Left ventricle myocardium inferior (tissue), 1 donor: ENCODE results near the gene IL3. TPM values are rescaled to one million over a fixed set of nuclear protein-coding genes. Genes with fewer than 3 reads are reported as not detected.

ENCODE experiments used
- DNase-seq: peaks from one replicate; pipeline ENCODE4 v3.0.0-alpha.2; 2020
- H3K27ac ChIP-seq: fragments of 200-600 bp; replicated peaks from 2 replicates; pipeline ENCODE4 v1.8.0; 2021
- H3K27me3 ChIP-seq: fragments of 200-600 bp; 2 replicates; pipeline ENCODE4 v1.8.0; 2021; ENCODE audit warnings: low read depth
- H3K36me3 ChIP-seq: fragments of 200-600 bp; 2 replicates; pipeline ENCODE4 v1.8.0; 2021
- H3K4me1 ChIP-seq: fragments of 200-600 bp; 2 replicates; pipeline ENCODE4 v1.8.0; 2021
- H3K4me3 ChIP-seq: fragments of 200-600 bp; 2 replicates; pipeline ENCODE4 v1.8.0; 2021; ENCODE audit warnings: mild to moderate bottlenecking, moderate library complexity
- H3K9me3 ChIP-seq: fragments of 200-600 bp; replicated peaks from 2 replicates; pipeline ENCODE4 v1.8.0; 2021
- intact Hi-C: fragments of 100-400 bp; cut with micrococcal nuclease; formaldehyde crosslinking; loops from one replicate; pipeline ENCODE4 v1.11.0; 2022
- total RNA-seq: library from RNA; stranded (reverse); fragmentation: NEBNext Ultra II Directional; extraction: Animal tissue kit (Norgen Biotek cat#: 25700); gene quantifications from one replicate; pipeline ENCODE4 v1.2.1, GENCODE V29; 2021
- TF ChIP-seq, protein P1 (sequence below): fragments of 200-600 bp; IDR thresholded peaks from 2 replicates; pipeline ENCODE4 v1.8.0; 2021; ENCODE audit warnings: antibody characterized with exemption, mild to moderate bottlenecking, borderline replicate concordance
- donor health status: DM: no; HTN: yes; CAD: no; lungs with severe emphysema.

The IL3 gene
- total RNA-seq, 1 donor from 2014 or later = not detected

DNA sequence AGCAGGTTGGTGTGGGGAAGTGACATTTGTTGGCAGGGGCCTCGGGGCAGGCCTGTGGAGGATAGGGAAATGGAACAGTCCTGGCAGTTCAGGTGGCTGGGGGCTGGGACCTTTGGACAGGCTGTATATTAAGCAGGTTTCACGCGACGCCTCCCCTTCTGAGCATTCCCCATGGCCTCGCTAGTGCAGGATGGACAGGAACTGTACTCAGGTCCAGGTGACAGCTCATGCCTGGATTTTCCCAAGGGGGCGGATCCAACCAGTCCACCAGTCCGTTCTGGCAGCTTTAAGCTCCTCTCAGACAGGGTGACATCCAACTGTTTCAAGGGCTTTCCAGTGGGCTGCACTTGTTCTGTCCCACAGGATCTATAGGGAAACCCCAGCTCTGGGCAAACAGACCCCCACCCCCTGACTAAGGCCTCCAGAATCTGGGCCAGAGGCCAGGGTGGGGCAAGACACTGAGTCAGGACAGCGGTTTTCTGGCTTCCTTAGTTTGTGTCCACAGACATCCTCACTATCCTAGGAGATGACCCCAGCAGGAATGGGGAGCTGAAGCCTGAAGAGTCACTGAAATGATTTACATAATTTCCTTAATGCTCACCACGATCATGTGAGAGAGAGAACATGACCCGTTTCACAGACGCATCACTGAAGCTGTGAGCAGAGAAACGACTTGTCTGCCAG is 34.1 kb downstream of the IL3 start:
- Histone ChIP-seq H3K27ac (no peak overlapping the region), H3K27me3 (no peaks in the 10 kb centered on the region), H3K4me1 (peaks cover 15% of the 10 kb centered on the region), H3K9me3 (no peaks in the 10 kb centered on the region), H3K36me3 (no peaks in the 10 kb centered on the region), H3K4me3 (no peak overlapping the region)
- intact Hi-C loops = no loop called here
- TF ChIP-seq, protein P1, sequence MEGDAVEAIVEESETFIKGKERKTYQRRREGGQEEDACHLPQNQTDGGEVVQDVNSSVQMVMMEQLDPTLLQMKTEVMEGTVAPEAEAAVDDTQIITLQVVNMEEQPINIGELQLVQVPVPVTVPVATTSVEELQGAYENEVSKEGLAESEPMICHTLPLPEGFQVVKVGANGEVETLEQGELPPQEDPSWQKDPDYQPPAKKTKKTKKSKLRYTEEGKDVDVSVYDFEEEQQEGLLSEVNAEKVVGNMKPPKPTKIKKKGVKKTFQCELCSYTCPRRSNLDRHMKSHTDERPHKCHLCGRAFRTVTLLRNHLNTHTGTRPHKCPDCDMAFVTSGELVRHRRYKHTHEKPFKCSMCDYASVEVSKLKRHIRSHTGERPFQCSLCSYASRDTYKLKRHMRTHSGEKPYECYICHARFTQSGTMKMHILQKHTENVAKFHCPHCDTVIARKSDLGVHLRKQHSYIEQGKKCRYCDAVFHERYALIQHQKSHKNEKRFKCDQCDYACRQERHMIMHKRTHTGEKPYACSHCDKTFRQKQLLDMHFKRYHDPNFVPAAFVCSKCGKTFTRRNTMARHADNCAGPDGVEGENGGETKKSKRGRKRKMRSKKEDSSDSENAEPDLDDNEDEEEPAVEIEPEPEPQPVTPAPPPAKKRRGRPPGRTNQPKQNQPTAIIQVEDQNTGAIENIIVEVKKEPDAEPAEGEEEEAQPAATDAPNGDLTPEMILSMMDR = no peak
- no peak for DNase-seq

DNA sequence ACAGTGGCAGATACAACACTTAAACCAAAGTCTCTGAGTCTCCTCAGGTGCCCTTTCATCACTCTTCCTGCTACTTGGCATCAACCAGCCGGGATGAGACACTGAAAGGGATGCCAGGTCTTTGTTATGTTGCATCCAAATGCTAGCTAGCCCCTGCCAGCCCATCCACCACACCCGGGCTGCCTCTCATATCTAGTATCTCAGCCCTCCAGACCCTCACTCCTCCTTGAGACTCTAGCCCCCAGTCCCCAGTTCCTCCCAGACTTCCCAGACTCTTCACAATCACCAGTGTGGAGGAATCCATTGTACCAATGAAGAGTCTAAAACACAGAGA is 34.6 kb downstream of the IL3 start:
- H3K9me3 ChIP-seq = no peaks in the 10 kb centered on the region
- no peaks in the 10 kb centered on the region for H3K27me3 ChIP-seq
- H3K4me1 ChIP-seq = peaks cover 15% of the 10 kb centered on the region
- TF ChIP-seq, protein P1 = no peak
- no peak overlapping the region for H3K27ac ChIP-seq
- no peak for DNase-seq
- H3K4me3 ChIP-seq = no peak overlapping the region
- intact Hi-C loops = no loop called here
- no peaks in the 10 kb centered on the region for H3K36me3 ChIP-seq

DNA sequence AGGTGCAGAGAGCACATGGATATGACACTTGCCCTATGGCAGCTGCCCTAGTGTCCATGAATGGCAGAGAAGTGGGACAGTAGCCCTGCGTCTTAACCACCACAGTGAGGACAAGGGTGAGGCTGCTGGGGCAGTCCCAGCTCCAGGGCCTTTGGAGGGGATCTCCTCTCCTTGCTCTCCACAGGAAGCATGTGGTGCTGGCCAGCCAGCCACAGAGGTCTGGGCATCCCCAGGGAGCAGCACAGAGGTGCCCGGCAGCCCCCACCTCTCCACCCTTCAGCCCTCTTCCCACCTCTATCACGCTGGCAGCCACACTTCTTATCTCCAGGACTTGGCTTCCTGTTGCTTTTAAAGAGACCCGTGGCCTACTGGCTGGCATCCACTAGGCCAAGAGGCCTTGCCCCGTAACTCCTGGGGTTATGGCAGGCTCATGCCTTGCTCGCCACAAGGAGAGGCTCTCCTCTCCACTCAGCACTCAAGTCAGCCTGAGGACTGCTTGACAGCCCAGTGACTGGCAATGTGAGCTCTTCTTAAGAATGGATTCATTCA is 35.0 kb downstream of the IL3 start:
- H3K4me3 ChIP-seq = no peak overlapping the region
- no peak for DNase-seq
- TF ChIP-seq, protein P1 = no peak
- no peaks in the 10 kb centered on the region for H3K9me3 ChIP-seq
- no peaks in the 10 kb centered on the region for H3K36me3 ChIP-seq
- H3K27ac ChIP-seq = no peak overlapping the region
- intact Hi-C loops = no loop called here
- peaks cover 15% of the 10 kb centered on the region for H3K4me1 ChIP-seq
- H3K27me3 ChIP-seq = no peaks in the 10 kb centered on the region

DNA sequence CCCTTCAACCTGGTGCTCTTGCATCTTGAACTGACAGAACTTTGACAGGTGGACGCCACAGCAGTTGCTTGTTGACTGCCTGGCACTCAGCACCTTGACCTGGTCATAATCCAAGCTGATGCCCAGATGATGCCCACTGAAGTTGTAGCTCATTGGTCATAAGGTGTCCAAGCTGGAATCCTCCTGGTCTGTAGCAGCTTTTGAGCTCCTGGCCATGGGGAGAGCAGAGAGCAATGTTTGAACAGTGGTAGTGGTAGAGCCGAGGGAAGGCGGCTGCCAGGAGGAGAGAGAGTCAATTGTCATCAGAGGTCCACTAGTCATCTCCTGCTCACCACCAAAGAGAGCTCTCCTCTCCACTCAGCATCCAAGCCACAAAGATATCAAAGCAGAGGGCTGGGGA is 36.4 kb downstream of the IL3 start:
- DNase-seq = no peak
- TF ChIP-seq, protein P1 = no peak

DNA sequence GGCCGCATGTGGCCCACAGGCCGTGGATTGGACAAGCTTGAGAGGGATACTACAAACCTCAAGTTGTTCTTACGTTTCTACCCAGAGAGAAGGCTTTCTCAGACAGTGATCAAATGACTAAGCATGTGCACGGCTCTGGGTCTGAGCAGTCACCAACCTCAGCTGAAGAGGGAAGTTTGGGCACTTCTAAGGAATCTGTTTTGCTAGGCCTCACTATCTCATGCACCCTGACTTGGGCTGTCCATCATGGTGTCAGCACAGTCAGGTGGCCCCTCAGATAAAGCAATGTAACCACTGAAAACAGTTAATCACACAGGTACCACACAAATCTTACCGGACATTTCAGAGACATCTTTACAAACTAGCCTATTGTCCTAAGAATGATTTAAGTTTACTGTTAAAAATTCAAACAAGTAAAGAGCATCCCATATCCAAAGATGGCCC is 37.7 kb downstream of the IL3 start:
- H3K4me1 ChIP-seq = peaks cover 20% of the 10 kb centered on the region
- peaks cover 3% of the 10 kb centered on the region for H3K27me3 ChIP-seq
- intact Hi-C loops = no loop called here
- no peak for DNase-seq
- no peaks in the 10 kb centered on the region for H3K36me3 ChIP-seq
- TF ChIP-seq, protein P1 = no peak
- no peak overlapping the region for H3K4me3 ChIP-seq
- no peaks in the 10 kb centered on the region for H3K9me3 ChIP-seq
- H3K27ac ChIP-seq = no peak overlapping the region

More for the DNA sequence above, 36.4 kb downstream of the IL3 start:
- Histone ChIP-seq H3K36me3 (no peaks in the 10 kb centered on the region), H3K9me3 (no peaks in the 10 kb centered on the region), H3K27me3 (peaks cover 3% of the 10 kb centered on the region), H3K4me3 (no peak overlapping the region), H3K4me1 (peaks cover 15% of the 10 kb centered on the region), H3K27ac (no peak overlapping the region)
- intact Hi-C loops = no loop called here
